ENCODE data around the gene FLT4. TPM values are rescaled to one million over a fixed set of nuclear protein-coding genes. Genes with fewer than 3 reads are reported as not detected.

The FLT4 gene
- total and polyA plus RNA-seq, 2 of the 13 experiments (the other 11 are each of a cell fraction or from before 2014, with no cell fraction given), result not detected

DNA sequence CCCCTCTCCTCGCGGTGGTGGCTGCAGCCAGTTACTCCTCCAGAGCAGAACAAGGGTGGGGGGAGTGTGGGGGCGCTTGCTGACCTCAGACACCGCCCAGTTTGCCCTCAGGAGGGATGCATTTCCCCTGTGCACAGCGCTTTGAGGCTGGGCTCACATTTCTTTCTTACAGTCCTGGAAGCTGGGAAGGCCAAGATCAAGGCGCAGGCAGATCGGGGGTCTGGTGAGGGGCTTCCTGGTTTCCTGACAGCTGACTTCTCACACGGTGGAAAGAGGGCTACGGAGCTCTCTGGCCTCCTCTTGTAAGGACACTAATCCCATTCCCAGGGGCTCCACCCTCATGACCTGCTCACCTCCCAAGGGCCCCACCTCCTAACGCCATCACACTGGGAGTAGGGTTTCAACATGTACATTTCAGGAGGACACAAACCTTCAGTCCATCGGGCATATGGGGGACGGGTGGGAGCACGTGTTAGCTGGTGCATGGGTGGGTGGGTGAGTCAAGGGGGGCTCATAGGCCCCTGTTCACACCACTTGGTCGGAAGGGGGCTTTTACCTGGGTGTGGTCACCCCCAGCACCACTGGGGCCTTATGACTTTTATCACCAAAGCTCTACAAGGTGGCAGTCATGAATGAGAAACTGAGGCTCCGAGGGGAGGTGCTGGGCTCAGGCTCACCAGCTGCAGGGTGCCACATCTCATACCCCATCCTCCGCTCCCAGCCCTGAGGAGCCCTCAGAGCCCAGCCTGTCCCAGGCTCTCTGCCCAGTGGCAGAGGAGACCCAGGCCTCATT is 50.4 kb downstream of the FLT4 start:
- Histone ChIP-seq H3K9ac (ENCODE audit: insufficient read depth, low read depth, low read length) (no peak overlapping the region), H3K4me3 (replicated peaks in 1 of 3; ENCODE audit: insufficient read depth in 1 of 3, low read depth in 2 of 3, low read length in 3 of 3) (no peak overlapping the region), H3K9me3 (ENCODE audit: low read length) (no peaks in the 10 kb centered on the region), H3K4me2 (ENCODE audit: low read depth, low read length) (no peak overlapping the region), H3K79me2 (ENCODE audit: insufficient read depth, low read length) (no peaks in the 10 kb centered on the region), H3K27me3 (ENCODE audit: control insufficient read depth in 1 of 2, insufficient read depth in 2 of 2, low read length in 2 of 2) (peaks cover 19 to 51% of the 10 kb centered on the region in 2 experiments; a peak in 4 of 5 replicates), H3K27ac (ENCODE audit: extremely low read length, insufficient read depth, low read length) (no peak overlapping the region), H3K4me1 (ENCODE audit: insufficient read depth, low read length) (peaks cover 6% of the 10 kb centered on the region; the same call in 1 of the 2 replicates), H4K20me1 (ENCODE audit: insufficient read depth, low read length) (no peaks in the 10 kb centered on the region; the same call in 1 of the 2 replicates), H3K36me3 (replicated peaks in 1 of 2; ENCODE audit: control insufficient read depth in 1 of 2, insufficient read depth in 2 of 2, low read length in 2 of 2) (no peaks in the 10 kb centered on the region), H2AFZ (ENCODE audit: low read length) (no peak overlapping the region)
- FAIRE-seq (no peak), DNase-seq (ENCODE audit: low spot score) (no peak), ATAC-seq (no peak)
- WGBS (ENCODE audit: low lambda C conversion rate), result 34% methylated on average over 9 of the region's 16 CpGs
- ChIA-PET POLR2A (no interaction called here), CTCF (ENCODE audit: low intra/inter-chr PET ratio, low total read pairs) (no interaction called here)
- BruUV-seq (replicated peaks), result no TSS peak
- intact Hi-C loops (cut with micrococcal nuclease; ENCODE audit: unreplicated experiment) (no loop called here), in situ Hi-C loops (cut with HindIII; ENCODE audit: extremely low pct_ligation_motif_present, low pct_unique_long_range_greater_than_20kb) (no loop called here)
- TF ChIP-seq HNRNPLL (IDR thresholded peaks at IDR 0.05; ENCODE audit: low read depth, low read length, poor library complexity, severe bottlenecking) (no peak), ZNF264 (CRISPR knock-in tag; IDR thresholded peaks at IDR 0.05) (0 out of 2 replicates have a peak, but pooled peaks have one; percentile 64), ZNF12 (CRISPR knock-in tag; IDR thresholded peaks at IDR 0.05) (no peak)

DNA sequence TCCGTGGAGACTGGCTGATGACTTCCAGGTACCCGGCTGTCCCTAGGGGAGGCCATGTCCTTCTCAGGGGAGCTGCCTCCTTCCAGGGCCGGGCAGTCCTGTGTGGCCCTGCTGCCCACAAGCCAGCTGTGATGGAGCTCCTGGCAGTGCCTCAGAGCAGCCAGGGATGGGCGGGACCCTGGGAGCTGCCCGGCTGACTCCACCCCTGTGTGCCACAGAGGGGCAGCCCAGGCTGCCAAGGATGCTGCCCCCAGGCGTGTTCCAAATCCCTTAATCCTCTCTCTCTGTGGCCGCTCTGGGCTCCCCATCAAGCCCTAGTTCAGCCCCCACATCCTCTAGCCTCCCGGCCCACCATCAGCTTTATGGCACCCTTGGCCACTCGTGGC is 51.1 kb downstream of the FLT4 start:
- peaks cover 22 to 56% of the 10 kb centered on the region in 2 experiments; a peak in 4 of 5 replicates for H3K27me3 ChIP-seq (ENCODE audit: control insufficient read depth in 1 of 2, insufficient read depth in 2 of 2, low read length in 2 of 2)
- CTCF ChIA-PET (ENCODE audit: low intra/inter-chr PET ratio, low total read pairs), result no interaction called here
- peaks cover 6% of the 10 kb centered on the region; the same call in 1 of the 2 replicates for H3K4me1 ChIP-seq (ENCODE audit: insufficient read depth, low read length)
- no peak for DNase-seq (ENCODE audit: low spot score)
- H3K36me3 ChIP-seq (replicated peaks in 1 of 2; ENCODE audit: control insufficient read depth in 1 of 2, insufficient read depth in 2 of 2, low read length in 2 of 2), result no peaks in the 10 kb centered on the region
- H3K4me2 ChIP-seq (ENCODE audit: low read depth, low read length), result no peak overlapping the region
- no peaks in the 10 kb centered on the region for H3K79me2 ChIP-seq (ENCODE audit: insufficient read depth, low read length)
- H2AFZ ChIP-seq (ENCODE audit: low read length), result no peak overlapping the region
- H3K4me3 ChIP-seq (replicated peaks in 1 of 3; ENCODE audit: insufficient read depth in 1 of 3, low read depth in 2 of 3, low read length in 3 of 3), result no peak overlapping the region
- no TSS peak for BruUV-seq (replicated peaks)
- ATAC-seq, result no peak
- TF ChIP-seq NR1H2 (CRISPR knock-in tag; IDR thresholded peaks at IDR 0.05; ENCODE audit: borderline replicate concordance, low read depth) (no peak), FOSL2 (CRISPR knock-in tag; IDR thresholded peaks at IDR 0.05) (no peak), ARNTL (CRISPR knock-in tag; IDR thresholded peaks at IDR 0.05) (no peak), ZNF367 (CRISPR knock-in tag; IDR thresholded peaks at IDR 0.05; ENCODE audit: borderline replicate concordance) (no peak), IKZF4 (CRISPR knock-in tag; IDR thresholded peaks at IDR 0.05; ENCODE audit: borderline replicate concordance, low read depth, not compliant biosample characterization) (no peak)
- TF ChIP-seq, protein P1, sequence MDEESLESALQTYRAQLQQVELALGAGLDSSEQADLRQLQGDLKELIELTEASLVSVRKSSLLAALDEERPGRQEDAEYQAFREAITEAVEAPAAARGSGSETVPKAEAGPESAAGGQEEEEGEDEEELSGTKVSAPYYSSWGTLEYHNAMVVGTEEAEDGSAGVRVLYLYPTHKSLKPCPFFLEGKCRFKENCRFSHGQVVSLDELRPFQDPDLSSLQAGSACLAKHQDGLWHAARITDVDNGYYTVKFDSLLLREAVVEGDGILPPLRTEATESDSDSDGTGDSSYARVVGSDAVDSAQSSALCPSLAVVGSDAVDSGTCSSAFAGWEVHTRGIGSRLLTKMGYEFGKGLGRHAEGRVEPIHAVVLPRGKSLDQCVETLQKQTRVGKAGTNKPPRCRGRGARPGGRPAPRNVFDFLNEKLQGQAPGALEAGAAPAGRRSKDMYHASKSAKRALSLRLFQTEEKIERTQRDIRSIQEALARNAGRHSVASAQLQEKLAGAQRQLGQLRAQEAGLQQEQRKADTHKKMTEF (CRISPR knock-in tag; IDR thresholded peaks at IDR 0.05), result no peak
- TF ChIP-seq, protein P2, sequence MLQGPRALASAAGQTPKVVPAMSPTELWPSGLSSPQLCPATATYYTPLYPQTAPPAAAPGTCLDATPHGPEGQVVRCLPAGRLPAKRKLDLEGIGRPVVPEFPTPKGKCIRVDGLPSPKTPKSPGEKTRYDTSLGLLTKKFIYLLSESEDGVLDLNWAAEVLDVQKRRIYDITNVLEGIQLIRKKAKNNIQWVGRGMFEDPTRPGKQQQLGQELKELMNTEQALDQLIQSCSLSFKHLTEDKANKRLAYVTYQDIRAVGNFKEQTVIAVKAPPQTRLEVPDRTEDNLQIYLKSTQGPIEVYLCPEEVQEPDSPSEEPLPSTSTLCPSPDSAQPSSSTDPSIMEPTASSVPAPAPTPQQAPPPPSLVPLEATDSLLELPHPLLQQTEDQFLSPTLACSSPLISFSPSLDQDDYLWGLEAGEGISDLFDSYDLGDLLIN (CRISPR knock-in tag; IDR thresholded peaks at IDR 0.05; ENCODE audit: borderline replicate concordance), result no peak
- H3K27ac ChIP-seq (ENCODE audit: extremely low read length, insufficient read depth, low read length), result no peak overlapping the region
- 56% methylated on average over 5 of the region's 9 CpGs for WGBS (ENCODE audit: low lambda C conversion rate)
- POLR2A ChIA-PET, result no interaction called here
- FAIRE-seq, result no peak
- no peaks in the 10 kb centered on the region for H4K20me1 ChIP-seq (ENCODE audit: insufficient read depth, low read length)
- H3K9me3 ChIP-seq (ENCODE audit: low read length), result no peaks in the 10 kb centered on the region
- intact Hi-C loops (cut with micrococcal nuclease; ENCODE audit: unreplicated experiment) (no loop called here), in situ Hi-C loops (cut with HindIII; ENCODE audit: extremely low pct_ligation_motif_present, low pct_unique_long_range_greater_than_20kb) (no loop called here)
- no peak overlapping the region for H3K9ac ChIP-seq (ENCODE audit: insufficient read depth, low read depth, low read length)
